LoVo (cell line): ENCODE data around the gene APOH.
A peak's percentile ranks its signal among the peaks of the same experiment; 100 is the strongest.

Experiments
- DNase-seq: peaks from one replicate; pipeline ENCODE4 v3.0.0-alpha.2; 2016; ENCODE audit warnings: low spot score

Gene APOH

GRCh38 chr17:66191593-66192377, 37.4 kb downstream of the APOH start, which contains the start of gene CEP112:
TSS of gene CEP112 (minus strand) at chr17:66192133.
- peak; percentile 63 for DNase-seq

GRCh38 chr17:66190738-66191592, 38.2 kb downstream of the APOH start:
- DNase-seq: no peak

GRCh38 chr17:66187718-66188117, 41.5 kb downstream of the APOH start:
- DNase-seq: no peak

- no peak for DNase-seq
Observed at GRCh38 chr17:66185862-66186261, 43.4 kb downstream of the APOH start.

GRCh38 chr17:66184392-66184791, 44.8 kb downstream of the APOH start:
- DNase-seq: no peak

GRCh38 chr17:66183529-66183928, 45.7 kb downstream of the APOH start:
- no peak for DNase-seq

- DNase-seq: no peak
Observed at GRCh38 chr17:66178642-66179041, 50.6 kb downstream of the APOH start.

GRCh38 chr17:66177048-66177447, 52.2 kb downstream of the APOH start:
- DNase-seq: no peak

- DNase-seq: no peak
Observed at GRCh38 chr17:66175892-66176291, 53.3 kb downstream of the APOH start.

- no peak for DNase-seq
Observed at GRCh38 chr17:66172691-66173223, 56.5 kb downstream of the APOH start.

- no peak for DNase-seq
Observed at GRCh38 chr17:66172144-66172543, 57.1 kb downstream of the APOH start.

- DNase-seq: no peak
Observed at GRCh38 chr17:66171692-66172091, 57.5 kb downstream of the APOH start.

GRCh38 chr17:66171172-66171571, 58.0 kb downstream of the APOH start:
- no peak for DNase-seq

GRCh38 chr17:66169839-66170238, 59.4 kb downstream of the APOH start:
- no peak for DNase-seq

- no peak for DNase-seq
Observed at GRCh38 chr17:66167189-66167815, 61.9 kb downstream of the APOH start.

GRCh38 chr17:66165537-66166123, 63.6 kb downstream of the APOH start:
- peak; percentile 59 for DNase-seq
